ENCODE data around the gene ADCK2. TPM values are rescaled to one million over a fixed set of nuclear protein-coding genes. Genes with fewer than 3 reads are reported as not detected.

The ADCK2 gene
- total RNA-seq, 1 donor from 2014 or later, result 7.8 TPM

- H3K27me3 Mint-ChIP-seq (ENCODE audit: insufficient read depth, low read depth), result peaks cover 5% of the 10 kb centered on the region
- no peak overlapping the region for H3K27ac Mint-ChIP-seq
- Histone ChIP-seq H3K9ac (no peak overlapping the region), H3K27ac (no peak overlapping the region), H3K27me3 (no peaks in the 10 kb centered on the region), H3K4me1 (peaks cover 13% of the 10 kb centered on the region), H3K4me2 (no peak overlapping the region), H2AFZ (replicated peaks) (no peak overlapping the region), H3K79me2 (ENCODE audit: low read depth) (no peaks in the 10 kb centered on the region), H3K36me3 (no peaks in the 10 kb centered on the region), H3F3A (ENCODE audit: low read depth) (no peaks in the 10 kb centered on the region), H3K4me3 (no peak overlapping the region), H3K9me3 (ENCODE audit: low read depth) (no peaks in the 10 kb centered on the region), H4K20me1 (ENCODE audit: low read depth) (no peaks in the 10 kb centered on the region)
- no peaks in the 10 kb centered on the region for H3K9me3 Mint-ChIP-seq
- H3K4me3 Mint-ChIP-seq, result no peak overlapping the region
- TF ChIP-seq EZH2 (IDR thresholded peaks at IDR 0.05), result no peak
- TF ChIP-seq EZH2phosphoT487 (IDR thresholded peaks at IDR 0.05), result no peak
- TF ChIP-seq, protein P1, sequence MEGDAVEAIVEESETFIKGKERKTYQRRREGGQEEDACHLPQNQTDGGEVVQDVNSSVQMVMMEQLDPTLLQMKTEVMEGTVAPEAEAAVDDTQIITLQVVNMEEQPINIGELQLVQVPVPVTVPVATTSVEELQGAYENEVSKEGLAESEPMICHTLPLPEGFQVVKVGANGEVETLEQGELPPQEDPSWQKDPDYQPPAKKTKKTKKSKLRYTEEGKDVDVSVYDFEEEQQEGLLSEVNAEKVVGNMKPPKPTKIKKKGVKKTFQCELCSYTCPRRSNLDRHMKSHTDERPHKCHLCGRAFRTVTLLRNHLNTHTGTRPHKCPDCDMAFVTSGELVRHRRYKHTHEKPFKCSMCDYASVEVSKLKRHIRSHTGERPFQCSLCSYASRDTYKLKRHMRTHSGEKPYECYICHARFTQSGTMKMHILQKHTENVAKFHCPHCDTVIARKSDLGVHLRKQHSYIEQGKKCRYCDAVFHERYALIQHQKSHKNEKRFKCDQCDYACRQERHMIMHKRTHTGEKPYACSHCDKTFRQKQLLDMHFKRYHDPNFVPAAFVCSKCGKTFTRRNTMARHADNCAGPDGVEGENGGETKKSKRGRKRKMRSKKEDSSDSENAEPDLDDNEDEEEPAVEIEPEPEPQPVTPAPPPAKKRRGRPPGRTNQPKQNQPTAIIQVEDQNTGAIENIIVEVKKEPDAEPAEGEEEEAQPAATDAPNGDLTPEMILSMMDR (IDR thresholded peaks at IDR 0.05), result no peak
- no peaks in the 10 kb centered on the region for H3K36me3 Mint-ChIP-seq
- peaks cover 11% of the 10 kb centered on the region for H3K4me1 Mint-ChIP-seq
- no peak for DNase-seq (ENCODE audit: low spot score)
Observed at GRCh38 chr7:140686921-140687320, 14.2 kb downstream of the ADCK2 start.

GRCh38 chr7:140688341-140688740, 15.6 kb downstream of the ADCK2 start:
- no peak overlapping the region for H3K4me3 Mint-ChIP-seq
- no peaks in the 10 kb centered on the region for H3K36me3 Mint-ChIP-seq
- Histone ChIP-seq H3F3A (ENCODE audit: low read depth) (no peaks in the 10 kb centered on the region), H3K4me2 (no peak overlapping the region), H3K9ac (no peak overlapping the region), H3K27ac (no peak overlapping the region), H3K9me3 (ENCODE audit: low read depth) (no peaks in the 10 kb centered on the region), H3K79me2 (ENCODE audit: low read depth) (no peaks in the 10 kb centered on the region), H2AFZ (replicated peaks) (no peak overlapping the region), H3K36me3 (no peaks in the 10 kb centered on the region), H4K20me1 (ENCODE audit: low read depth) (no peaks in the 10 kb centered on the region), H3K4me3 (no peak overlapping the region), H3K27me3 (no peaks in the 10 kb centered on the region), H3K4me1 (peaks cover 10% of the 10 kb centered on the region)
- peaks cover 5% of the 10 kb centered on the region for H3K27me3 Mint-ChIP-seq (ENCODE audit: insufficient read depth, low read depth)
- peaks cover 11% of the 10 kb centered on the region for H3K4me1 Mint-ChIP-seq
- H3K27ac Mint-ChIP-seq, result no peak overlapping the region
- no peaks in the 10 kb centered on the region for H3K9me3 Mint-ChIP-seq
- TF ChIP-seq EZH2phosphoT487 (IDR thresholded peaks at IDR 0.05), result no peak
- TF ChIP-seq, protein P1 (IDR thresholded peaks at IDR 0.05), result no peak
- no peak for TF ChIP-seq EZH2 (IDR thresholded peaks at IDR 0.05)
- no peak for DNase-seq (ENCODE audit: low spot score)

DNA sequence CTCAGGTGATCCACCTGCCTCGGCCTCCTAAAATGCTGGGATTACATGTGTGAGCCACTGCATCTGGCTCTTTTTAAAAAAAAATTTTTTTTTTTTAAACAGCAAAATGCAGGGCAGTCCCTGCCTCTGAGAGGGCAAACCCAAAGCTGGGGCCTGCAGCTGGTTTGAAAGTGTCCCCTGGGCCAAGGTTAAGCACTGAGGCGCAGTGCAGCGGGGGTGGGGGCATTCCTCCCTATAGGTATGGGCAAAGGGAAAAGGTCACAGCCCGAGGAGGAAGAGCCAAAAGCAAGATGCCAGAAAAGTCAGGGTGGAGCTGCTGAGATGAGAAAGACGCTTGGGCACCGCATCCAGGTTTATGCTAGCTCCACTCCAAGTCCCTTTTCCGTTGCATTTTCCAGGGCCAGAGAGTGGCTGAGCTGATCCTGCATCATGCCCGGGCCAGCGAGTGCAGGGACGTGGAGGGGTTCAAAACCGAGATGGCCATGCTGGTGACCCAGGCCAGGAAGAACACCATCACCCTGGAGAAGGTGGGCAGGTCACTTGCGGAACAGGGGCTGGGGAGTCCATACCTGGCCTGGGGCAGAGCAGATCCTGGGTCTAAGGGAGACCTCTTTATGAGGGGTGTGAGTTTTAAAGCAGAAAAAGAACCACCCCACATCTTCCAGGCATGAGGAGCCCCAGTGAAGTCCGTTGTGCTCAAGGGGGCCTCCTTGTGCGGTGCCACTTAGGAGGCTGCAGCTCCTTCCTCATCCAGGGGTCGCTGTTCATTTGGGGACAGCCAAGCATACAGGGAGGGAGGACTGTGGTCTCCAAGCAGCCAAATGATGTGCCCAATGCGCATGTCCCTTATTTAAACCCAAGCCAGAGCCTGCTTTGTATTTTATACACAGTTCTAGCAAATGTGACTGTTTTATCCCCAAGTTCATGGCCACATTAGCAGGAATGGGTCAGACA, 16.7 kb downstream of the ADCK2 start:
- Histone ChIP-seq H3K4me2 (no peak overlapping the region), H3K79me2 (ENCODE audit: low read depth) (no peaks in the 10 kb centered on the region), H3K27ac (no peak overlapping the region), H3K27me3 (no peaks in the 10 kb centered on the region), H3K4me1 (no peaks in the 10 kb centered on the region), H3K9me3 (ENCODE audit: low read depth) (no peaks in the 10 kb centered on the region), H3K4me3 (no peak overlapping the region), H4K20me1 (ENCODE audit: low read depth) (no peaks in the 10 kb centered on the region), H2AFZ (replicated peaks) (no peak overlapping the region), H3F3A (ENCODE audit: low read depth) (no peaks in the 10 kb centered on the region), H3K36me3 (no peaks in the 10 kb centered on the region), H3K9ac (no peak overlapping the region)
- DNase-seq (ENCODE audit: low spot score), result no peak
- no peaks in the 10 kb centered on the region for H3K36me3 Mint-ChIP-seq
- no peak overlapping the region for H3K27ac Mint-ChIP-seq
- TF ChIP-seq, protein P1 (IDR thresholded peaks at IDR 0.05), result no peak
- TF ChIP-seq EZH2phosphoT487 (IDR thresholded peaks at IDR 0.05), result no peak
- TF ChIP-seq EZH2 (IDR thresholded peaks at IDR 0.05), result no peak
- H3K4me1 Mint-ChIP-seq, result no peaks in the 10 kb centered on the region
- H3K27me3 Mint-ChIP-seq (ENCODE audit: insufficient read depth, low read depth), result peaks cover 3% of the 10 kb centered on the region
- H3K4me3 Mint-ChIP-seq, result no peak overlapping the region
- no peaks in the 10 kb centered on the region for H3K9me3 Mint-ChIP-seq

All from neural progenitor cell (in vitro differentiated cells).